Measurements from ENCODE around the gene RTP3. TPM values are rescaled to one million over a fixed set of nuclear protein-coding genes. Genes with fewer than 3 reads are reported as not detected.
"Not testable (repeated sequence)": the region's sequence is repeated elsewhere in the genome, so short reads cannot be mapped to it uniquely, and the experiment has no call there.

RTP3 gene
- total and polyA plus RNA-seq, 2 experiments from 2014 or later, result 0.16 TPM; not detected in 1

GRCh38 chr3:46492890-46493547 lies 4.8 kb upstream of the RTP3 start (continued):
- no peak for TF ChIP-seq ZNF462 (CRISPR knock-in tag; IDR thresholded peaks at IDR 0.05)
- TF ChIP-seq REST (IDR thresholded peaks at IDR 0.05; ENCODE audit: unreplicated experiment), result no peak
- no peak for TF ChIP-seq NANOG (IDR thresholded peaks at IDR 0.05; ENCODE audit: borderline replicate concordance)
- TF ChIP-seq CREB1 (CRISPR knock-in tag; IDR thresholded peaks at IDR 0.05; ENCODE audit: low read depth), result no peak

GRCh38 chr3:46494491-46494890 lies 3.3 kb upstream of the RTP3 start:
- not testable (repeated sequence) for ATAC-seq; H3K27ac ChIP-seq (ENCODE audit: low read depth); H3K4me2 ChIP-seq; H3K9me2 ChIP-seq (ENCODE audit: insufficient read depth); H3K4me3 ChIP-seq; H3F3A ChIP-seq (replicated peaks; ENCODE audit: low read depth); H3K79me2 ChIP-seq (replicated peaks; ENCODE audit: insufficient read depth); H3K27me3 Mint-ChIP-seq (ENCODE audit: insufficient read depth, low read depth, poor library complexity); H3K4me3 Mint-ChIP-seq; H2AFZ ChIP-seq; H3K27ac Mint-ChIP-seq; H4K20me1 ChIP-seq (replicated peaks; ENCODE audit: insufficient read depth); DNase-seq (ENCODE audit: low spot score); H3K27me3 ChIP-seq (ENCODE audit: insufficient read depth); H3K36me3 ChIP-seq (ENCODE audit: insufficient read depth)
- peaks cover 20% of the 10 kb centered on the region for H3K4me1 Mint-ChIP-seq
- peaks cover 17% of the 10 kb centered on the region for H3K4me1 ChIP-seq (ENCODE audit: insufficient read depth)
- peaks cover 19% of the 10 kb centered on the region for H3K36me3 Mint-ChIP-seq (ENCODE audit: low read depth)
- H3K9me3 Mint-ChIP-seq, result peaks cover 27% of the 10 kb centered on the region

All from GM23338 (cell line).